Vagina (tissue), 2 donors: ENCODE results near the gene KPNB1.

Source experiments
- CTCF ChIP-seq, 3 experiments: fragments of 450-650 bp in 2 of 3; fragments of 200-600 bp in 1 of 3; sonication (generic) in 1 of 3; IDR thresholded peaks; one replicate each; pipeline ENCODE4 v1.5.1; 2017 to 2019; ENCODE audit warnings: antibody characterized with exemption in 3 of 3, mild to moderate bottlenecking in 2 of 3, moderate library complexity in 2 of 3
- POLR2A ChIP-seq, 2 donors: fragments of 450-650 bp; IDR thresholded peaks; one replicate each; pipeline ENCODE4 v1.6.1; 2017; ENCODE audit warnings: antibody characterized with exemption in 2 of 2, mild to moderate bottlenecking in 2 of 2, moderate library complexity in 2 of 2
- POLR2AphosphoS5 ChIP-seq, 2 donors: sonication (generic); formaldehyde crosslinking; IDR thresholded peaks; one replicate each; pipeline ENCODE4 v1.9.0; 2017; ENCODE audit warnings: antibody characterized with exemption in 2 of 2, mild to moderate bottlenecking in 2 of 2, low read depth in 1 of 2; ENCODE audit not compliant: insufficient read depth in 1 of 2

GRCh38 chr17:47695429-47696376, 46.0 kb downstream of the KPNB1 start:
- no peak for TF ChIP-seq CTCF (IDR thresholded peaks at IDR 0.05)
- TF ChIP-seq POLR2A (IDR thresholded peaks at IDR 0.05), result no peak
- peak in 1 of 2 donors; percentile 57 for TF ChIP-seq POLR2AphosphoS5 (IDR thresholded peaks at IDR 0.05; ENCODE audit: insufficient read depth in 1 of 2, low read depth in 1 of 2)
